Thymus (tissue), 11 donors: Measurements from ENCODE around the gene SCAMP3. TPM values are rescaled to one million over a fixed set of nuclear protein-coding genes. Genes with fewer than 3 reads are reported as not detected.
"Not testable (repeated sequence)": the region's sequence is repeated elsewhere in the genome, so short reads cannot be mapped to it uniquely, and the experiment has no call there.

Experiments used
- DNase-seq, 9 donors: peaks; one replicate each; pipeline ENCODE4 v3.0.0-alpha.2; 2013; ENCODE audit warnings: low spot score in 9 of 9, low read depth in 6 of 9, missing footprints in 1 of 9
- H3K27ac ChIP-seq, 2 donors: one replicate each; pipeline ENCODE4 v1.5.1; 2013; ENCODE audit warnings: control low read depth in 1 of 2, low read depth in 1 of 2, low read length in 1 of 2, mild to moderate bottlenecking in 1 of 2, moderate library complexity in 1 of 2
- H3K27me3 ChIP-seq, 2 donors: one replicate each; pipeline ENCODE4 v1.5.1; 2013; ENCODE audit warnings: low read length in 1 of 2; ENCODE audit not compliant: control insufficient read depth in 2 of 2, insufficient read depth in 1 of 2
- H3K36me3 ChIP-seq, 2 donors: one replicate each; pipeline ENCODE4 v1.5.1; 2013; ENCODE audit warnings: low read length in 1 of 2, mild to moderate bottlenecking in 1 of 2, moderate library complexity in 1 of 2; ENCODE audit not compliant: control insufficient read depth in 2 of 2, insufficient read depth in 2 of 2
- H3K4me1 ChIP-seq, 2 donors: one replicate each; pipeline ENCODE4 v1.5.1; 2013; ENCODE audit warnings: low read length in 2 of 2; ENCODE audit not compliant: control insufficient read depth in 2 of 2, insufficient read depth in 2 of 2
- H3K4me3 ChIP-seq, 2 donors: one replicate each; pipeline ENCODE4 v1.5.1; 2013; ENCODE audit warnings: low read length in 2 of 2, control low read depth in 1 of 2, mild to moderate bottlenecking in 1 of 2
- H3K9me3 ChIP-seq, 2 donors: one replicate each; pipeline ENCODE4 v1.5.1; 2013; ENCODE audit warnings: low read length in 1 of 2, mild to moderate bottlenecking in 1 of 2; ENCODE audit not compliant: control insufficient read depth in 2 of 2, insufficient read depth in 1 of 2
- WGBS: extraction: QIAGEN DNeasy Blood & Tissue Kit; methylation state at CpG from one replicate; pipeline ENCODE4 v1.1.7; 2013; 5-methylcytosine and 5-hydroxymethylcytosine counted together
- polyA plus RNA-seq: library from polyadenylated mRNA; stranded (reverse); fragments of 200-250 nt; gene quantifications from one replicate; pipeline ENCODE4 v1.2.3, GENCODE V29; 2013
- total RNA-seq: library from RNA; stranded (reverse); fragments of 120-200 nt; gene quantifications from one replicate; pipeline ENCODE4 v1.2.4, GENCODE V29; 2013
- donor health status: healthy.

SCAMP3 gene
- total and polyA plus RNA-seq, 2 donors, result 29.1 to 59.1 TPM

DNA sequence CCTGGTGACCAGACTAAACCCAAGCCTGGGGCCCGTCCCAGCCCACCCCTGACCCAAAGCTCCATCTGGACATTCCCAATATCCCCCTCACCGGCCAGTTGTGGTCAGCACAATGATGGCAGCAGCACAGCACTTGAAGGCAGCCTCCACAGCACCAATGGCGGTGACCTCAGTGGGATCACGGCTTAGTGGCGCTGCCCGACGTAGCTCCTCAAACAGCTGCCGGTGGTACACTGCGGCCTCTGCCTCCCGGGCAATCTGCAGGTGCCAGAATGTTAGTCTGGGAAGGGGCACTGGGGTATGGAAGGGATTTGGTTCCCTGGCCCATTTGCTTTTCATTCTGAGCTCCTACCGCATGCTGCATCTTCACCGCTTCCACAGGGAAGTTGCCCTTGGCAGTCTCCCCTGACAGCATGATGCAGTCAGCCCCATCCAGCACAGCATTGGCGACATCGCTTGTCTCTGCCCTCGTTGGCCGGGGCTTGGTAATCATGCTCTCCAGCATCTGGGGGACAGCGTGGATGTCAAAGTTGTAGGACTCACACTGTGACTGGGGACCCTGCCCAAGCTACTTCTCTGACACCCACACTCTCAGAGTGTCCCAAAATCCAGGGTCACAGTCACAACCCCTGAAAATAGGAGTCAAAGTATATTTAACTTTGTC is 31.1 kb upstream of the SCAMP3 start:
- H3K27ac ChIP-seq, result no peak overlapping the region
- H3K4me3 ChIP-seq, result no peak overlapping the region
- peaks cover 0 to 7% of the 10 kb centered on the region in 2 donors for H3K9me3 ChIP-seq
- 94% methylated on average over 17 of the region's 17 CpGs for WGBS
- no peak for DNase-seq
- peaks cover 0 to 2% of the 10 kb centered on the region in 2 donors for H3K4me1 ChIP-seq
- H3K27me3 ChIP-seq, result peaks cover 27 to 60% of the 10 kb centered on the region in 2 donors
- H3K36me3 ChIP-seq, result no peaks in the 10 kb centered on the region

DNA sequence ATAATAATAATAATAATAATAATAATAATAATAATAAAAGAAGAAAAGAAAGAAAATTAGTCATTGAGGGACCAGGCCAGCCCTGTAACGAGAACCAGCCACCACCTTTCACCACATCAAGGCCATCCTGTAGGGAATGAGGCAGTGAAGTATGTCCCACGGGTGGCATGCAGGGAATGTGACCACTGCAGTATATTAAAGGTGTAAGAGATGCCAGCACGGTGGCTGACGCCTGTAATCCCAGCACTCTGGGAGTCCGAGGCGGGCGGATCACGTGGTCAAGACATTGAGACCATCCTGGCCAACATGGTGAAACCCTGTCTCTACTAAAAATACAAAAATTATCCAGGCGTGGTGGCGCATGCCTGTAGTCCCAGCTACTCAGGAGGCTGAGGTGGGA is 28.8 kb upstream of the SCAMP3 start:
- H3K27ac ChIP-seq, H3K9me3 ChIP-seq, DNase-seq, H3K36me3 ChIP-seq, H3K4me1 ChIP-seq, H3K4me3 ChIP-seq: not testable (repeated sequence)
- WGBS, result 92% methylated on average over 10 of the region's 10 CpGs
- peaks cover 24 to 45% of the 10 kb centered on the region in 2 donors for H3K27me3 ChIP-seq

DNA sequence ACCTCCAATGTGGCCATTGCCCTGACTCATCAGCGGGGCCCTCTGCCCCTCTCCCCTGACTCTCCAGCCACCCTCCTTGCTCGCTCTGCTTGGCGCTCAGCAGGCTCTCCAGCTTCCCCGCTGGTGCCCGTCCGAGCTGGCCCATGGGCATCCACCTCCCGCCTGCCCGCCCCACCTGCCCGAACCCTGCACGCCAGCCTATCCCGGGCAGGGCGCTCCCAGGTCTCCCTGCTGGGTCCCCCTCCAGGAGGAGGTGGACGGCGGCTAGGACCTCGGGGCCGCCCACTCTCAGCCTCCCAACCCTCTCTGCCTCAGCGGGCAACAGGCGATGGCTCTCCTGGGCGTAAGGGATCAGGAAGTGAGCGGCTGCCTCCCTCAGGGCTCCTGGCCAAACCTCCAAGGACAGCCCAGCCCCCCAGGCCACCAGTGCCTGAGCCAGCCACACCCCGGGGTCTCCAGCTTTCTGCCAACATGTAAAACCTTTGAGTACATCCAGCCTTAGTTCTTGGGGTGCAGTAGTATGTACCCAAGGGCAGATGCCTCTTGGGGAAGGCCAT is 25.9 kb upstream of the SCAMP3 start:
- Histone ChIP-seq H3K9me3 (no peaks in the 10 kb centered on the region), H3K4me1 (no peaks in the 10 kb centered on the region), H3K36me3 (no peaks in the 10 kb centered on the region), H3K4me3 (no peak overlapping the region), H3K27ac (no peak overlapping the region), H3K27me3 (peaks cover 0 to 16% of the 10 kb centered on the region in 2 donors)
- 98% methylated on average over 21 of the region's 21 CpGs for WGBS
- no peak for DNase-seq

DNA sequence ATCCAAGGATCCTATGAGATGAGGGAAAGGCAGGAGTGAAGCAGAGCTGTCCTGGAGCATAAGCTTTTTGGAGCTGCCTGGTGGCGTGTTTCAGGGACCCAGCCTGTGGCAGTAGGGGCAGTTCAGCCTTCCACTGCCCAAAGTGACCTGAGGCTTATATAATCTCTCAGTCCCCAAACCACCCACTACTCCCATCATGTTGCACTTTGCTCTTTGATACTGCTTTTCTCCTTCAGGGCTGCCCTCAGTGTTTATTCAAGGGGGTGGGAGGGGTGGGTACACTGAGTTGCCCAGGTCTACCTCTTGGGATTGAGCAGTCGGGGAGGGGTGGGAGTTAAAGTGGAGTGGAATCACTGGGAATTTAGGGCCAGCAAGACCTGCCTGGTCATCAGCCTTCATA is 24.4 kb upstream of the SCAMP3 start:
- Histone ChIP-seq H3K36me3 (no peaks in the 10 kb centered on the region), H3K4me1 (no peaks in the 10 kb centered on the region), H3K4me3 (no peak overlapping the region), H3K9me3 (no peaks in the 10 kb centered on the region), H3K27ac (no peak overlapping the region), H3K27me3 (peaks cover 0 to 3% of the 10 kb centered on the region in 2 donors)
- DNase-seq, result no peak
- WGBS, result 97% methylated on average over 2 of the region's 2 CpGs

DNA sequence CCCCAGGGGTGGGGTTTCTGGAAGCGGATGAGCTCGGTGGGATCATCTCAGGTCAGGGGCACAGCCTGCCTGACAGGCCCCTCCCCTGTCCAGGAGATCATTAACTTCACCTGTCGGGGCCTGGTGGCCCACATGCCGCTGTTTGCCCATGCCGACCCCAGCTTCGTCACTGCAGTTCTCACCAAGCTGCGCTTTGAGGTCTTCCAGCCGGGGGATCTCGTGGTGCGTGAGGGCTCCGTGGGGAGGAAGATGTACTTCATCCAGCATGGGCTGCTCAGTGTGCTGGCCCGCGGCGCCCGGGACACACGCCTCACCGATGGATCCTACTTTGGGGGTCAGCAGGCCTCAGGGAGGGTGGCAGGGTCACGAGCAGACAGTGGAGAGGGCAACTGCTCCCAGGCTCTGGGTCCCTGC is 23.5 kb upstream of the SCAMP3 start:
- H3K27me3 ChIP-seq, result no peaks in the 10 kb centered on the region
- no peak overlapping the region for H3K4me3 ChIP-seq
- no peak for DNase-seq
- no peaks in the 10 kb centered on the region for H3K9me3 ChIP-seq
- 98% methylated on average over 18 of the region's 18 CpGs for WGBS
- no peaks in the 10 kb centered on the region for H3K36me3 ChIP-seq
- H3K4me1 ChIP-seq, result no peaks in the 10 kb centered on the region
- no peak overlapping the region for H3K27ac ChIP-seq

DNA sequence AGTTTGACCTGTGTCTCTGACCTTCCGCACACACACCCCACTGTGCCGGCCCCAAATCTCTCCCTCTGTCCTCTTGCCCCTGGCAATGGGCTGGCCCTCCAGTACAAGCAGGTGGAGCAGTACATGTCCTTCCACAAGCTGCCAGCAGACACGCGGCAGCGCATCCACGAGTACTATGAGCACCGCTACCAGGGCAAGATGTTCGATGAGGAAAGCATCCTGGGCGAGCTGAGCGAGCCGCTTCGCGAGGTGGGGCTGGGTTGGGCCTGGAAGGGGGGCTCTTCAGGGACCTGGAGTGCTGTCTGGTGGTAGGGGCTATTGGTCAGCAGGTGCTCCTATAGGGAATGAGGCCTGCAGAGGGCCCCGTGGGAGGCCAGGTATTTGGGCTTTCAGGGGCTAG is 22.9 kb upstream of the SCAMP3 start:
- H3K36me3 ChIP-seq, result no peaks in the 10 kb centered on the region
- H3K4me3 ChIP-seq, result no peak overlapping the region
- DNase-seq, result no peak
- 97% methylated on average over 14 of the region's 14 CpGs for WGBS
- H3K9me3 ChIP-seq, result no peaks in the 10 kb centered on the region
- H3K4me1 ChIP-seq, result no peaks in the 10 kb centered on the region
- H3K27me3 ChIP-seq, result no peaks in the 10 kb centered on the region
- no peak overlapping the region for H3K27ac ChIP-seq

DNA sequence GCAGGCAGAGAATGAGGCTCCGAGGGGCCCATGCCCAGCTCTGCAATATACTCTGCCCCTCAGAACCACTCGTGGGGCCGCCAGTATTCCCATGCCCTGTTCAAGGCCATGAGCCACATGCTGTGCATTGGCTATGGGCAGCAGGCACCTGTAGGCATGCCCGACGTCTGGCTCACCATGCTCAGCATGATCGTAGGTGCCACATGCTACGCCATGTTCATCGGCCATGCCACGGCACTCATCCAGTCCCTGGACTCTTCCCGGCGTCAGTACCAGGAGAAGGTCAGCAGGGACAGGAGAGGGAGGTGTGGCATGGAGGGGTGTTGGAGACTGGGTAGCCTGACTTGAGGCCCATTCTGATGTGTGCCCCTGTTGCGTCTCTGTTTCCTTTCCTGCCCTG is 22.3 kb upstream of the SCAMP3 start:
- no peak overlapping the region for H3K4me3 ChIP-seq
- H3K4me1 ChIP-seq, result no peaks in the 10 kb centered on the region
- H3K36me3 ChIP-seq, result no peaks in the 10 kb centered on the region
- WGBS, result 98% methylated on average over 12 of the region's 12 CpGs
- DNase-seq, result no peak
- H3K27me3 ChIP-seq, result no peaks in the 10 kb centered on the region
- H3K9me3 ChIP-seq, result no peaks in the 10 kb centered on the region
- no peak overlapping the region for H3K27ac ChIP-seq

DNA sequence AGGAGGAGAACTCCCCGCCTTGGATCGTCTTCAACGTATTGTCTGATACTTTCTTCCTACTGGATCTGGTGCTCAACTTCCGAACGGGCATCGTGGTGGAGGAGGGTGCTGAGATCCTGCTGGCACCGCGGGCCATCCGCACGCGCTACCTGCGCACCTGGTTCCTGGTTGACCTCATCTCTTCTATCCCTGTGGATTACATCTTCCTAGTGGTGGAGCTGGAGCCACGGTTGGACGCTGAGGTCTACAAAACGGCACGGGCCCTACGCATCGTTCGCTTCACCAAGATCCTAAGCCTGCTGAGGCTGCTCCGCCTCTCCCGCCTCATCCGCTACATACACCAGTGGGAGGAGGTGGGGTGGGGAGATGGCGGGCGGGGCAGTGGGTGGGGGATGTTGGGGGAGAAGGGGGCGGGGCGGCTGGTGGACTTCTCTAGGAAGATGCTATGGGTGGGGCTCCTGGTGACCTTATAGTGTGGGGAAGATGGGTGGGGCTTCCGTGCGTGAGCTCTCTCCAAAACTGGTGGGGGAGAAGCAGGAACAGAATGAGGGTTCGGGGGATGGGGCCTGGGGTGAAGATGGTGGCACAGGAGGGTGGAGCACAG is 20.4 kb upstream of the SCAMP3 start:
- Histone ChIP-seq H3K27ac (no peak overlapping the region), H3K27me3 (peaks cover 0 to 14% of the 10 kb centered on the region in 2 donors), H3K36me3 (no peaks in the 10 kb centered on the region), H3K9me3 (no peaks in the 10 kb centered on the region), H3K4me1 (peaks cover 6 to 13% of the 10 kb centered on the region in 2 donors), H3K4me3 (no peak overlapping the region)
- DNase-seq, result no peak
- 99% methylated on average over 29 of the region's 29 CpGs for WGBS

DNA sequence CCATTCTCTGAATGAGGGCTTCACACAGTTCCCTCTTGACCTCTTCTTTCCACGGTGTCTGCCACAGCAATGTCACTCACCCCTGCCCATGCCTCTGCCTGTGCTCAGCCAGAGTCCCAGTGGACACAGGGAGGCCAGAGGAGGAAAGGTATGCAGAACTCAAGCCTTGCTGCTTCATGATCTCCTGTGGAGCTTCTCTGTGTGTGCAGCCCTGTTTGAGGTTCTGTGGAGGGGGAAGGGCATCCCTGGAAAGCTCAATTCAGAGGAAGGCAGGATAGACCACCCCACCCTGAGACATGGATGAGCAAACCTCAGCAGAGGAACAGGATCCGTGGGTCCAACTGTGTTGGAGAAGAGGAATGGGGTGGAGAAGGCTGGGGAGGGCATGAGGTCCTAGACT is 17.1 kb upstream of the SCAMP3 start:
- WGBS, result 93% methylated on average over 2 of the region's 2 CpGs
- Histone ChIP-seq H3K27ac (no peak overlapping the region), H3K4me1 (peaks cover 14 to 26% of the 10 kb centered on the region in 2 donors), H3K4me3 (no peak overlapping the region), H3K9me3 (no peaks in the 10 kb centered on the region), H3K36me3 (no peaks in the 10 kb centered on the region), H3K27me3 (peaks cover 0 to 19% of the 10 kb centered on the region in 2 donors)
- DNase-seq, result no peak
